IMR-90 (cell line): ENCODE measurements around the gene AKAP1.

Experiments
- CEBPB ChIP-seq: IDR thresholded peaks from 2 replicates; pipeline ENCODE4 v1.6.1; 2012; ENCODE audit warnings: low read depth, low read length, improper control_type of control experiment
- CHD1 ChIP-seq: IDR thresholded peaks from 2 replicates; pipeline ENCODE4 v1.6.1; 2012; ENCODE audit warnings: low read depth, low read length, improper control_type of control experiment
- CTCF ChIP-seq: conservative IDR thresholded peaks from 2 replicates; pipeline ENCODE4 v1.5.1; 2012; ENCODE audit warnings: mild to moderate bottlenecking, low read depth, low read length, improper control_type of control experiment
- FOS ChIP-seq: fragments of 150-350 bp; IDR thresholded peaks from 2 replicates; pipeline ENCODE4 v1.6.1; 2016; ENCODE audit warnings: low read depth, low read length
- MXI1 ChIP-seq: IDR thresholded peaks from 2 replicates; pipeline ENCODE4 v1.6.1; 2012; ENCODE audit warnings: low read depth, mild to moderate bottlenecking, low read length, moderate library complexity, borderline replicate concordance
- NFE2L2 ChIP-seq: fragments of 150-350 bp; IDR thresholded peaks from 2 replicates; pipeline ENCODE4 v1.6.1; 2016; ENCODE audit warnings: low read depth, mild to moderate bottlenecking, low read length
- POLR2A ChIP-seq: IDR thresholded peaks from 2 replicates; pipeline ENCODE4 v1.6.1; 2012; ENCODE audit warnings: mild to moderate bottlenecking, low read depth, low read length
- RAD21 ChIP-seq: IDR thresholded peaks from 2 replicates; pipeline ENCODE4 v1.6.1; 2012; ENCODE audit warnings: low read length, improper control_type of control experiment
- RCOR1 ChIP-seq: IDR thresholded peaks from 2 replicates; pipeline ENCODE4 v1.6.1; 2012; ENCODE audit warnings: mild to moderate bottlenecking, low read length, improper control_type of control experiment; ENCODE audit not compliant: insufficient replicate concordance
- RFX5 ChIP-seq: IDR thresholded peaks from 2 replicates; pipeline ENCODE4 v1.8.0; 2012; ENCODE audit warnings: low read depth, mild to moderate bottlenecking, low read length, moderate library complexity
- SMC3 ChIP-seq: fragments of 150-350 bp; IDR thresholded peaks from 2 replicates; pipeline ENCODE4 v1.6.1; 2016; ENCODE audit warnings: low read depth, mild to moderate bottlenecking, antibody characterized with exemption, low read length, moderate library complexity
- USF2 ChIP-seq: fragments of 150-350 bp; IDR thresholded peaks from 2 replicates; pipeline ENCODE4 v1.6.1; 2017; ENCODE audit warnings: mild to moderate bottlenecking, antibody characterized with exemption, low read length, low read depth

GRCh38 chr17:57154921-57155320, 69.9 kb downstream of the AKAP1 start:
- no peak for TF ChIP-seq RFX5
- no peak for TF ChIP-seq CTCF
- no peak for TF ChIP-seq POLR2A
- TF ChIP-seq SMC3 = no peak
- no peak for TF ChIP-seq CHD1
- no peak for TF ChIP-seq USF2
- TF ChIP-seq RAD21 = no peak
- no peak for TF ChIP-seq CEBPB
- TF ChIP-seq FOS = no peak
- no peak for TF ChIP-seq RCOR1
- no peak for TF ChIP-seq NFE2L2
- TF ChIP-seq MXI1 = no peak
